Stimulated activated CD4-positive, alpha-beta T cell treated with anti-CD3 and anti-CD28 coated beads, Interleukin-1b, Interleukin-23, amount 100 ng/mL, for 24 hours (primary cell): ENCODE data around the gene ZNF2.

Experiments
- DNase-seq, 4 experiments: peaks; one replicate each; pipeline ENCODE4 v3.0.0-alpha.2; 2020; ENCODE audit warnings: low read depth in 4 of 4, low spot score in 1 of 4

The ZNF2 gene

DNA sequence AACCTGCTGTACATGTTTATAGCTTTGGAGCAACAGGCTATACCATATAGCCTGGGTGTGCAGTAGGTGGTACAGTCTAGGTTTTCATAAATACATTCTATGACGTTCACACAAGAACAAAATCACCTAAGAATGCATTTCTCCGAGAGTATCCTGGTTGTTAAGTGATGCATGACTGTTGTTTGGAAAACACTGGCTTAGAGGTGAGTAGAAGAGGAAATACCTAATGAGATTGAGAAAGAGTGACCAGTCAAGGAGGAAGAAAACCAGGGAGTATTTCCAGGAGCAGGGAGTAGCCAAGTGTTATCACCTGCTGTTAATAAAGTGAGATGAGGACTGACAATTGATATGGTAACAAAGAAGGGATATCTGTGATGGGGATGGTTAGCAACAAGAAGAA is 38.8 kb downstream of the ZNF2 start:
- DNase-seq = no peak

DNA sequence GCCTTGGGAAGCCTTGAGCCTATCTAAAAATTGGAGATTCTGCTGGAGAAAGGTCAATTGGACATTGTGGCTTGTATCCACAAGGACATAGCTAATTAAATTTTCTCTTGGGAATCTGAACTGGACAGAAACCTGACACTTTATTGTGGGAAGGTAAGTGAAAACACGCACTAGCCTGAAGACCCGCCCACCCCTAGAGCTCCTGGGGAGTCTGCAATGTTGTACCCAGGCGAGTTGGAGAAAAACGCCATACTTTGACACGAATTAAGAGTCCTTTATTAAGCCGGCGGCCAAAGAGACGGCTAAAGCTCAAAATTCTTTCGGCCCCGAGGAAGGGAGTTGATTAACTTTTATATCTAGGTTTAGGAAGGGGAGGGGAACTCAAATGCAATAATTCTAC is 40.5 kb downstream of the ZNF2 start:
- DNase-seq = no peak

DNA sequence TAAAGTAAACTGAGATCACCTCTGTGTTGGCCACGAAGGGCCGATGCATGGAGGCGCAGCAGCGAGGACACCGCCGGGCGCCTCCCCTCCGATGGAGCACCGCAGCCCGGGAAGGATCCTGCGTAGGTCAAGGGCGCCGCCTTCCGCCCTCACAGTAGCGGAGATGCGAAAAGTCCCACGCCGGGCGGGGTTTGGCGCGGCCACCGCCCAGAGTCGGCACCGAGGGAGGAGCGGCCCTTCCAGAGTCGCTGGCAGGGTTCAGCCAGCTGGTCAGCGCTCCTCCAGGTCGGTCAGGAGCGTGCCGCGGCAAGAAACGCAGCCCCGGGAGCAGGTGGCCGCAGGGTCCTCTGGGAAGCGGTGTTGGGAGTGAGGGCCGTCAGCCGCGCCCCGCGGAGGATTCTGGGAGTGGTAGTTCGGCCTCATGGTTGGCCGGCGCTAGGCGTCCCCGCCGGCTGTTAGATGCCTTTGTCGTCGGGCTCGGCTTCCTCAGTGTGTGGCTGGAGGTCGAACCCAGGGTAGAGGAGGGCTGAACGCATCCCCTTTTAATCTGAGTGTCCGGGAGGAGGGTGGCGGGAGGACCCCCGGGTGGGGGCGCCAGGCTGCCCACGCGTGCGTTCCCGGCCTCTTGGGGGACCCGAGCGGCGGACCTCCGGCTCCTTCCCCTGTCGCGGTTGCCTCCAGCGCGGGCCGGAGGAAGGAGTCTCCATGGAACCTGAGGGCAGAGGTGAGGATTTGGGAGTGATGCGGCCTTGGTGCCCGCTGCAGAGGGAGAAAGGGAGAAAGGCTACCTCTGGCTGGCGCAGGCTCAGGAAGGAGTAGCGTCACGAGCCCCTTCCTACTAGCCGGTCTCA is 41.7 kb downstream of the ZNF2 start, which contains the start of gene ZNF892:
Gene ZNF892 (plus strand): TSS at position 411 of the 851 bp plus-strand sequence. CDS start 295 bp downstream, at position 706.
- DNase-seq = peak; percentile 49 to 78 (median 65)

DNA sequence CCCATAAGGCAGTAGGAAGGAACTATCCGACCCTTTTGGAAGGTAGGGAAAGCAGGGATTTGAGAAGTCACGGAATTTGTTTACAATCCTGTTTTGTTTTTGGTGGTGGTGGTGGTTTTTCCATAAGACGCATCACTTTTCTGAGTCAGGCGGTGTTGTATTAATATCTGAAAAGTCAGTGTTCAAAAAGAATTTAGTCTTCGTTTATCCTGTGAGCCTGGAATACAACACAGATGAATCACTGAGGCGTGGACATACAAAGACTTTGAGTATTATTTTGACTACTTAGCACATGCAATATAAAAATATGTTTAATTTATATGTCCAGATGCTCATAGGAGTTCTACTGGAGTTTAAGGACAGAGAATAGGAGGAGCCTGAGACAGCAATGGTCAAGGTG is 42.5 kb downstream of the ZNF2 start:
- DNase-seq = no peak

DNA sequence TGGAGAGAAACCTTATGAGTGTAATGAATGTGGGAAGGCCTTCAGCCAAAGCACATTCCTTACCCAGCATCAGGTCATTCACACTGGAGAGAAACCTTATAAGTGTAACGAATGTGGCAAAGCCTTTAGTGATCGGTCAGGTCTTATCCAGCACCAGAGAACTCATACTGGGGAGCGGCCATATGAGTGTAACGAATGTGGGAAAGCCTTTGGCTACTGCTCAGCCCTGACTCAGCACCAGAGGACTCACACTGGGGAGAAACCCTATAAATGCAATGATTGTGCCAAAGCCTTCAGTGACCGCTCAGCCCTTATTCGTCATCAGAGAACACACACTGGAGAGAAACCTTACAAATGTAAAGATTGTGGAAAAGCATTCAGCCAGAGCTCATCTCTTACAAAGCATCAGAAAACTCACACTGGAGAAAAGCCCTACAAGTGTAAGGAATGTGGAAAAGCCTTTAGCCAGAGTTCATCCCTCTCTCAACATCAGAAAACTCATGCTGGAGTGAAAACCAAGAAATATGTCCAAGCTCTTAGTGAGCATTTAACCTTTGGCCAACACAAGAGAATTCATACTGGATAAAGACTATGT is 49.5 kb downstream of the ZNF2 start:
- DNase-seq = no peak

DNA sequence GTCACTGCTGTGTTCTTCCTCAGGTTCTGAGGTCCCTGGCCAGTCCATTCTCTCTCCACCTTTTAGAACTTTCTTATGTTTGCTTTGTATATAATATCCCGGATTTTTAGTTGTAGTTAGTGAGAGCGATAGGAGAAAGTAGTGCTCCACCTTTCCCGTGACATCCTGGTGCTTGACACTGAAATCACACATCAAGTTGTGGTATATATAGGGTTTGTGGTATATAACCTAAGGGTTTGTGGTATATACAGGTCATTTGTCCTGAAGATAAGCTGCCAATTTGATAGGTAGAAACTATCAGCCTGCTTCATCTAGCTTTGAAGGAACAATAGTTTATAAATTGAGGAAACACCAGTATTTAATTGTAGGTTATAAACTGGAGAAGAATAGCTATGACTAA is 54.8 kb downstream of the ZNF2 start:
- DNase-seq = no peak

DNA sequence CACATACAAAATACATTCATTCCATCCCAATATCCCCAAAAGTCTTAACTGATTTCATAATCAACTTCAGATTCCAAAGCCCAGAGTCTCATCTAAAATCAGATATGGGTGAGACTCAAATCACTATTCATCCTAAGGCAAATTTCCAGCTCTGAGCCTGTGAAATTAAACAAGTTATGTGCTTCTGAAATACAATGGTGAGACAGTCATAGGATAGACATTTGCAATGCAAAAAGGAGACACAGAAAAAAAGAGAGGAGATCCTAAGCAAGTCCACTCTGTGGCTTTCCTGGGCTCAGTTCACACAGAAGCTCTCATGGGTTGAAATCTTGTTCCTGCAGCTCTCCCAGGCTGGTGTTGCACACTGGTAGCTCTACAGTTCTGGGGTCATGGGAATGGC is 60.0 kb downstream of the ZNF2 start:
- no peak for DNase-seq

DNA sequence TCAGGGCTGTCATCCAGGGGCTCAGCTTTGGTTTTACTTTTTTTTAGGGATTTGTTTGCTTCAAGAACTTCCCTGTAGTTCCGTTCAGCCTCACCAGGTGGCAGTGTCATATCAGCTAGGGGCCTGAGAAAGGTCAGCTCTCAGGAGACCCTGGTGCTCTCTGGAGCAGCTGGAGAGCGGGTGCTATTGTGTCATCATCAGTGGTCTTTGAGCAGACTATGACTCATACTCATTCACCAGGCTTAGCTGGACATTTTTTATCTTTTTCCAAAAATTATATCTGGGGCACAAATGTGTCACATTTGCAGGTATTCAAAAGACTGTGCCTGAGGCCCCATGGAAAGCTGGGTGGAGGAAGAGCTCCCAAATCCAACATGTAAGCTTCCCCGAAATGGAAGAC is 66.1 kb downstream of the ZNF2 start:
- peak in 1 of 4 experiments; percentile 15 for DNase-seq

DNA sequence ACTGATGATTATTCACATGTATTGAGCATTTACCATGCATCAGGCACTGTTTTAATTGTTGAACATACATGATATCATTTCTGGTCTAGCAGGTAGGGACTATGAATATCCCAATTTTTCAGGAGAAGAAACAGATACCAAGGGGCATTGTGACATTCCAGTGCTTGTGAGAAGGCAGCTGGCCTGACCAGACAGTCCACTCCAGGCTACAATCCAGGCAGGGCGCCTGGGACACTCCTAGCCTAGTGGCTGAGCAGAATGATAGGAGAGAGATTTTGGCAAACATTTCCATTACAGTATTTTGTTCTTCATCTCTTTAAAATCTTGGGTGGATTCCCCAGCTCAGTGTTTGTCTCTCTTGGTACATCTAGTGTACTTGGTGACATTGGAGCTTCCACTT is 66.6 kb downstream of the ZNF2 start:
- no peak for DNase-seq
